Measurements from ENCODE around the gene CASKIN1.

Gene CASKIN1

GRCh38 chr16:2183671-2184070 lies 12.7 kb downstream of the CASKIN1 start:
- CTCF ChIA-PET, result no interaction called here
- Mint-ChIP-seq H3K36me3 (no peaks in the 10 kb centered on the region), H3K27ac (no peak overlapping the region)

GRCh38 chr16:2181952-2182351 lies 14.5 kb downstream of the CASKIN1 start:
- CTCF ChIA-PET, result no interaction called here
- H3K9me3 Mint-ChIP-seq, result no peaks in the 10 kb centered on the region

More at GRCh38 chr16:2183671-2184070, 12.7 kb downstream of the CASKIN1 start:
- Mint-ChIP-seq H3K9me3 (no peaks in the 10 kb centered on the region), H3K4me3 (no peak overlapping the region), H3K27me3 (no peaks in the 10 kb centered on the region), H3K4me1 (no peaks in the 10 kb centered on the region)
- DNase-seq, result no peak

GRCh38 chr16:2180962-2181923 lies 15.2 kb downstream of the CASKIN1 start:
- no peaks in the 10 kb centered on the region for H3K9me3 Mint-ChIP-seq

More at GRCh38 chr16:2181952-2182351, 14.5 kb downstream of the CASKIN1 start:
- H3K4me3 Mint-ChIP-seq, result no peak overlapping the region
- no peaks in the 10 kb centered on the region for H3K27me3 Mint-ChIP-seq
- DNase-seq, result no peak
- no peaks in the 10 kb centered on the region for H3K4me1 Mint-ChIP-seq
- H3K36me3 Mint-ChIP-seq, result peaks cover 3% of the 10 kb centered on the region
- H3K27ac Mint-ChIP-seq, result no peak overlapping the region

GRCh38 chr16:2180461-2180860 lies 15.9 kb downstream of the CASKIN1 start:
- CTCF ChIA-PET, result no interaction called here
- no peaks in the 10 kb centered on the region for H3K9me3 Mint-ChIP-seq
- no peak overlapping the region for H3K27ac Mint-ChIP-seq
- H3K4me3 Mint-ChIP-seq, result no peak overlapping the region
- no peaks in the 10 kb centered on the region for H3K27me3 Mint-ChIP-seq
- DNase-seq, result no peak
- no peaks in the 10 kb centered on the region for H3K4me1 Mint-ChIP-seq
- H3K36me3 Mint-ChIP-seq, result peaks cover 8% of the 10 kb centered on the region

More at GRCh38 chr16:2180962-2181923, 15.2 kb downstream of the CASKIN1 start:
- Mint-ChIP-seq H3K27ac (no peak overlapping the region), H3K4me3 (no peak overlapping the region), H3K27me3 (no peaks in the 10 kb centered on the region), H3K36me3 (peaks cover 3% of the 10 kb centered on the region), H3K4me1 (no peaks in the 10 kb centered on the region)
- CTCF ChIA-PET, result no interaction called here
- no peak for DNase-seq

- no peak for DNase-seq
- H3K27ac Mint-ChIP-seq, result no peak overlapping the region
- H3K4me1 Mint-ChIP-seq, result no peaks in the 10 kb centered on the region
- no peaks in the 10 kb centered on the region for H3K27me3 Mint-ChIP-seq
- no peaks in the 10 kb centered on the region for H3K9me3 Mint-ChIP-seq
- H3K36me3 Mint-ChIP-seq, result peaks cover 8% of the 10 kb centered on the region
- CTCF ChIA-PET, result no interaction called here
- H3K4me3 Mint-ChIP-seq, result no peak overlapping the region
Measured at GRCh38 chr16:2179576-2179975, 16.8 kb downstream of the CASKIN1 start.

- no peak overlapping the region for H3K27ac Mint-ChIP-seq
- no peak overlapping the region for H3K4me3 Mint-ChIP-seq
- DNase-seq, result no peak
- H3K36me3 Mint-ChIP-seq, result peaks cover 10% of the 10 kb centered on the region
- CTCF ChIA-PET, result no interaction called here
- no peaks in the 10 kb centered on the region for H3K4me1 Mint-ChIP-seq
- H3K27me3 Mint-ChIP-seq, result no peaks in the 10 kb centered on the region
- no peaks in the 10 kb centered on the region for H3K9me3 Mint-ChIP-seq
Measured at GRCh38 chr16:2179107-2179501, 17.3 kb downstream of the CASKIN1 start.

GRCh38 chr16:2178321-2179106 lies 17.9 kb downstream of the CASKIN1 start:
- Mint-ChIP-seq H3K27ac (no peak overlapping the region), H3K9me3 (no peaks in the 10 kb centered on the region), H3K36me3 (peaks cover 13% of the 10 kb centered on the region), H3K4me1 (no peaks in the 10 kb centered on the region), H3K27me3 (no peaks in the 10 kb centered on the region), H3K4me3 (no peak overlapping the region)
- CTCF ChIA-PET, result no interaction called here
- DNase-seq, result peak; percentile 44

GRCh38 chr16:2177561-2177960 lies 18.8 kb downstream of the CASKIN1 start:
- Mint-ChIP-seq H3K9me3 (no peaks in the 10 kb centered on the region), H3K4me3 (no peak overlapping the region), H3K4me1 (no peaks in the 10 kb centered on the region), H3K27ac (no peak overlapping the region), H3K27me3 (no peaks in the 10 kb centered on the region), H3K36me3 (peaks cover 15% of the 10 kb centered on the region)
- no peak for DNase-seq
- CTCF ChIA-PET, result interaction anchor here (0.7 kb wide), 1 partner anchor 8 kb away, joined by 3 read pairs; no protein-coding TSS in a partner anchor

GRCh38 chr16:2177101-2177500 lies 19.3 kb downstream of the CASKIN1 start:
- Mint-ChIP-seq H3K4me1 (no peaks in the 10 kb centered on the region), H3K27me3 (no peaks in the 10 kb centered on the region), H3K27ac (no peak overlapping the region), H3K9me3 (no peaks in the 10 kb centered on the region), H3K4me3 (no peak overlapping the region), H3K36me3 (peaks cover 15% of the 10 kb centered on the region)
- CTCF ChIA-PET, result interaction anchor here (0.7 kb wide), 1 partner anchor 7 kb away, joined by 3 read pairs; no protein-coding TSS in a partner anchor
- no peak for DNase-seq

- no peak overlapping the region for H3K4me3 Mint-ChIP-seq
- no peaks in the 10 kb centered on the region for H3K9me3 Mint-ChIP-seq
- no peaks in the 10 kb centered on the region for H3K27me3 Mint-ChIP-seq
- DNase-seq, result no peak
- CTCF ChIA-PET, result no interaction called here
- H3K36me3 Mint-ChIP-seq, result peaks cover 19% of the 10 kb centered on the region
- H3K27ac Mint-ChIP-seq, result no peak overlapping the region
- no peaks in the 10 kb centered on the region for H3K4me1 Mint-ChIP-seq
Measured at GRCh38 chr16:2176047-2176446, 20.4 kb downstream of the CASKIN1 start.

GRCh38 chr16:2175454-2175853 lies 21.0 kb downstream of the CASKIN1 start:
- no peak overlapping the region for H3K4me3 Mint-ChIP-seq
- peaks cover 19% of the 10 kb centered on the region for H3K36me3 Mint-ChIP-seq
- no peaks in the 10 kb centered on the region for H3K9me3 Mint-ChIP-seq
- CTCF ChIA-PET, result no interaction called here
- H3K4me1 Mint-ChIP-seq, result no peaks in the 10 kb centered on the region
- DNase-seq, result no peak
- H3K27ac Mint-ChIP-seq, result no peak overlapping the region
- H3K27me3 Mint-ChIP-seq, result no peaks in the 10 kb centered on the region

GRCh38 chr16:2174396-2175131 lies 21.8 kb downstream of the CASKIN1 start:
- Mint-ChIP-seq H3K36me3 (peaks cover 19% of the 10 kb centered on the region), H3K27me3 (no peaks in the 10 kb centered on the region), H3K4me1 (no peaks in the 10 kb centered on the region), H3K9me3 (no peaks in the 10 kb centered on the region), H3K27ac (no peak overlapping the region), H3K4me3 (no peak overlapping the region)
- DNase-seq, result no peak
- CTCF ChIA-PET, result no interaction called here

GRCh38 chr16:2173916-2174315 lies 22.5 kb downstream of the CASKIN1 start:
- Mint-ChIP-seq H3K27ac (no peak overlapping the region), H3K27me3 (no peaks in the 10 kb centered on the region), H3K4me3 (no peak overlapping the region), H3K4me1 (no peaks in the 10 kb centered on the region), H3K36me3 (peaks cover 19% of the 10 kb centered on the region), H3K9me3 (no peaks in the 10 kb centered on the region)
- CTCF ChIA-PET, result no interaction called here
- no peak for DNase-seq

- Mint-ChIP-seq H3K4me3 (no peak overlapping the region), H3K27me3 (no peaks in the 10 kb centered on the region), H3K36me3 (peaks cover 19% of the 10 kb centered on the region), H3K27ac (no peak overlapping the region), H3K9me3 (no peaks in the 10 kb centered on the region), H3K4me1 (no peaks in the 10 kb centered on the region)
- CTCF ChIA-PET, result no interaction called here
- no peak for DNase-seq
Measured at GRCh38 chr16:2173366-2173765, 23.0 kb downstream of the CASKIN1 start.
